Measurements from ENCODE around the gene SORCS3. TPM values are rescaled to one million over a fixed set of nuclear protein-coding genes. Genes with fewer than 3 reads are reported as not detected.

The SORCS3 gene
- total RNA-seq, 2 donors from 2014 or later, result not detected

- no peak for TF ChIP-seq CTCF (IDR thresholded peaks at IDR 0.05)
- no peak overlapping the region for H3K27ac ChIP-seq
- no peaks in the 10 kb centered on the region for H3K9me3 ChIP-seq
- DNase-seq (ENCODE audit: low spot score) (no peak), ATAC-seq (ENCODE audit: insufficient number of reproducible peaks, low FRiP score, low read depth) (no peak)
- no peak overlapping the region for H3K4me3 ChIP-seq
- H3K27me3 ChIP-seq (replicated peaks; ENCODE audit: insufficient read depth), result no peaks in the 10 kb centered on the region
- H3K4me1 ChIP-seq (ENCODE audit: control insufficient read depth in 1 of 2, low read depth in 2 of 2), result no peaks in the 10 kb centered on the region
- no peaks in the 10 kb centered on the region for H3K36me3 ChIP-seq
These were observed 453.0 kb downstream of the SORCS3 start for GRCh38 chr10:105094048-105094447.

- ATAC-seq (ENCODE audit: insufficient number of reproducible peaks, low FRiP score, low read depth) (no peak), DNase-seq (ENCODE audit: low spot score) (no peak)
- Histone ChIP-seq H3K36me3 (no peaks in the 10 kb centered on the region), H3K4me1 (ENCODE audit: control insufficient read depth in 1 of 2, low read depth in 2 of 2) (no peaks in the 10 kb centered on the region), H3K9me3 (no peaks in the 10 kb centered on the region), H3K4me3 (no peak overlapping the region), H3K27me3 (replicated peaks; ENCODE audit: insufficient read depth) (no peaks in the 10 kb centered on the region), H3K27ac (no peak overlapping the region)
- no peak for TF ChIP-seq CTCF (IDR thresholded peaks at IDR 0.05)
These were observed 455.2 kb downstream of the SORCS3 start for GRCh38 chr10:105096316-105096715.

GRCh38 chr10:105102977-105103376 lies 461.9 kb downstream of the SORCS3 start:
- Histone ChIP-seq H3K4me3 (no peak overlapping the region), H3K36me3 (no peaks in the 10 kb centered on the region), H3K4me1 (ENCODE audit: control insufficient read depth in 1 of 2, low read depth in 2 of 2) (no peaks in the 10 kb centered on the region), H3K9me3 (no peaks in the 10 kb centered on the region), H3K27me3 (replicated peaks; ENCODE audit: insufficient read depth) (no peaks in the 10 kb centered on the region), H3K27ac (no peak overlapping the region)
- no peak for DNase-seq (ENCODE audit: low spot score)
- no peak for TF ChIP-seq CTCF (IDR thresholded peaks at IDR 0.05)
- no peak for ATAC-seq (ENCODE audit: insufficient number of reproducible peaks, low FRiP score, low read depth)

GRCh38 chr10:105104297-105104696 lies 463.2 kb downstream of the SORCS3 start:
- DNase-seq (ENCODE audit: low spot score), result no peak

GRCh38 chr10:105109164-105109563 lies 468.1 kb downstream of the SORCS3 start:
- no peaks in the 10 kb centered on the region for H3K4me1 ChIP-seq (ENCODE audit: control insufficient read depth in 1 of 2, low read depth in 2 of 2)
- no peak overlapping the region for H3K4me3 ChIP-seq
- ATAC-seq (ENCODE audit: insufficient number of reproducible peaks, low FRiP score, low read depth) (no peak), DNase-seq (ENCODE audit: low spot score) (no peak)
- no peaks in the 10 kb centered on the region for H3K27me3 ChIP-seq (replicated peaks; ENCODE audit: insufficient read depth)
- no peak overlapping the region for H3K27ac ChIP-seq
- H3K9me3 ChIP-seq, result no peaks in the 10 kb centered on the region
- no peaks in the 10 kb centered on the region for H3K36me3 ChIP-seq
- TF ChIP-seq CTCF (IDR thresholded peaks at IDR 0.05), result no peak

More at GRCh38 chr10:105104297-105104696, 463.2 kb downstream of the SORCS3 start:
- H3K27ac ChIP-seq, result no peak overlapping the region
- no peaks in the 10 kb centered on the region for H3K36me3 ChIP-seq
- H3K4me3 ChIP-seq, result no peak overlapping the region
- no peaks in the 10 kb centered on the region for H3K9me3 ChIP-seq
- H3K27me3 ChIP-seq (replicated peaks; ENCODE audit: insufficient read depth), result no peaks in the 10 kb centered on the region
- ATAC-seq (ENCODE audit: insufficient number of reproducible peaks, low FRiP score, low read depth), result no peak
- no peaks in the 10 kb centered on the region for H3K4me1 ChIP-seq (ENCODE audit: control insufficient read depth in 1 of 2, low read depth in 2 of 2)
- no peak for TF ChIP-seq CTCF (IDR thresholded peaks at IDR 0.05)

Measured in thoracic aorta (tissue), 2 donors.